NCI-H526 treated with DMSO at 0.1 percent for 48 hours (cell line): ENCODE data around the gene APP.

Experiments
- DNase-seq: peaks from one replicate; lab custom pipeline; 2025; lab: John Stamatoyannopoulos, UW

The APP gene

GRCh38 chr21:25903607-25904006, 267.0 kb downstream of the APP start:
- DNase-seq, result no peak

DNA sequence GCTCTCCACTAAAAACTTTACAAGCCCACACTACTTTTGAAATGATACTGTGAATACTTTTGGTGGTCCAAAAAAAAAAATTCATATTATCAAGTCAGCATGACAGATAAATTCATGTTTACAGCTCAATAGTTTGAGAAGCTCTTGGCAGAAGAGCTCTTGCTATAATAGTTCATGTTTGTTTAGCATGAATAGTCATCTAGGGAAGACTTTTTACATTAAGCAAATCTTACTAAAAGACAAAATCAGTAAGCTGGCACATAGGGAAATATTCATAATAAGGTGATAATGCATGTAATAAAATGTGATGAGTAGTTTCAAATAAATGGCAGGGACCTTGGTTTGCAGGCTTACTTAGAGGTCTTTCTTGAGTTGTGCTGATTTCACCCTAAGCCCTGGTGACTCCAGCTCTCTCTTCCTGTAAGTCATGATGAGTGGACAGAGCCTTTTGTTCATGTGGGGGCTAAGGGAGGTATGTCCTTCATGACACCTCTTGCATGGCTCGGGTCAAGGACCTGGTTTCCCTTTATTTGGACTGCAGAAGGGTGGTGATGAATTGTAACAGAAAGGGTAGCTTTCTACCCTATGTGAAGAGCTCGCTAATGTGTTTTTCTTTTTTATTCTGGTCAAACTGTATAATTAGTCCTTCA, 269.1 kb downstream of the APP start:
- DNase-seq, result no peak

DNA sequence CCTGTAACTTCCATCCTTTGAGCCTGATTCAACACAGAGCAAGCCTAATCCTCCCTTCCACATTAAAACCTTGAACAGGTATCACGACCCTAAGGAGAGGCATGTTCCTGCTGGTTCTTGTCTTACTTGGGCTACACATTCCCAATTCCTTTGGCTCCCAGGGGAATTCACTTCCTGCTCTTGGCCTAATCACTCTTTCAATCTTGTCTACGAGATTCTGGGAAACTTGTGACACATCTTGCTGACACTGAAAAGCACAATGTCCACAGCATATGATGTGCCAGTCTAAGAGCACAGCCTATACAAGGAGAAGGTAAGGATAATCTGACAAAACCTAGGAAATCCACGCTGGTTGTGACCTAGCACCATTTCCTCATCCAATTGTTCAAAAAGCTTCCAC, 271.9 kb downstream of the APP start:
- no peak for DNase-seq

- DNase-seq, result no peak
These were observed 273.2 kb downstream of the APP start for GRCh38 chr21:25897383-25897782.

DNA sequence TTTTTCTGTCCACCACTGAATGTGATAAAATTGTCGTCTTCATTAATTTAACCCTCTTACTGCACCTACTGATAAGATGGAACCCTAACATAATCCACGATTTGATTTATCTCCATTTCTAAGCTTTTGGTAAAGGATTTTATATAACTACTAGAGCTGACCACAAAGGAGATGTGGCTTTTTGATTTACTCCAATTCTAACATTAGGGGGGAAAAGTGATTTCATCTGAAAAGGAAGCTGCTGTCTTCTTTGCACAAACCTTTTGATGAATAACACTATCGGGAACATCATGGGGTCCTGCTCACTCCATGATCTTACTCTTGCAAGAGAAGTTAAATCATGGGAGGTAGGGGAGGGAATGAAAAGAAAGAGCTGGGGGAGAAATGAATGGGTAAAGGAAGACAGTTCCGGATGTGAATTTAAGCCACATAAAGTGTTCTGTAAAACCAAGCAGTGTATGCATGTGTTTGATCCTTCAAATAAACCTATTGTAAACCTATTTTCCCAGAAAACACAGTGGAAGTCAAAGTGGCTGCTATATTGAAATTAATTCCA, 274.0 kb downstream of the APP start:
- DNase-seq, result no peak

DNA sequence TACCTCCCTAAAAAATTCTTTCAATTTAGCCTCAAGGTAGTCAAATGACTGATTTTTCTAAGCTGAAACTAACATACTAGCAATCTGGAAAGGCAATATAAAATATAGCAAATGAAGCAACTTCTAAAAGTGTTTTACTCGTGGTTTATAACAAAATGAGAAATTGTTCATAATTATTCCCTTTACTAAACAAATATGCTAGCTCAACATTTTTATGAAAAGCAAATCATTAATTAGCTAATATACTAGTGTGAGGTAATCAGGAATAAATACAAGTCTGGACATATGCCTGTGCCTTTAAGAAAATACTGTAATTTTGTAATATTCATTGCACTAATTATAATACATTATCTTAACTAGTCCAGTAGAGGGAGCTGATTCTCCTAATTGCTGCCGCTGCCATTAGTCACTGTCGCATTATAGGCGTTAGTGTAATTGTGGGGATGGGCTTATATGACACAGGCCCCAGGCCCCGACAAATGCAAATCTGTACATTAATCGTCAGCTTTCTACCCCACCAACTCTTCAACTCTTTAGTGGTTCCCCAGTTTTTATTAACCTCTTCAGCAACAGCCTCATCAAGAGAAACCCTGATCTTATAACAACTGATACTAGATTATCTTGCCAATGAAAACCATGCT, 274.9 kb downstream of the APP start:
- DNase-seq, result peak; percentile 76

DNA sequence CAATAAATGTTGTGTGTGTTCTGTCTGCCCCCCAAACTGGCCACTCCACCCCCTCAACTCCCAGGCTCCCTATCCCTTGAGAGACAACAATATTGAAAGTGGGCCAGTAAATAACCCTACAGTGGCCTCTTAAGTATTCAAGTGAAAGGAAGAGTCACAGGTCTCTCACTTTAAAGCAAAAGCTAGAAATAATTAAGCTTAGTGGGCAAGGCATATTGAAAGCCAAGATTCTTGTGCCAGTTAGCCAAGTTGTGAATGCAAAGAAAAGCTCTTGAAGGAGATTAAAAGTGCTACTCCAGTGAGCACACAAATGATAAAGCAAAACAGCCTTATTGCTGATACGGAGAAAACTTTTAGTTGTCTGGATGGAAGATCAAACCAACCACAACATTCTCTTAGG, 277.4 kb downstream of the APP start:
- DNase-seq, result no peak

- no peak for DNase-seq
These were observed 279.0 kb downstream of the APP start for GRCh38 chr21:25891596-25891995.

DNA sequence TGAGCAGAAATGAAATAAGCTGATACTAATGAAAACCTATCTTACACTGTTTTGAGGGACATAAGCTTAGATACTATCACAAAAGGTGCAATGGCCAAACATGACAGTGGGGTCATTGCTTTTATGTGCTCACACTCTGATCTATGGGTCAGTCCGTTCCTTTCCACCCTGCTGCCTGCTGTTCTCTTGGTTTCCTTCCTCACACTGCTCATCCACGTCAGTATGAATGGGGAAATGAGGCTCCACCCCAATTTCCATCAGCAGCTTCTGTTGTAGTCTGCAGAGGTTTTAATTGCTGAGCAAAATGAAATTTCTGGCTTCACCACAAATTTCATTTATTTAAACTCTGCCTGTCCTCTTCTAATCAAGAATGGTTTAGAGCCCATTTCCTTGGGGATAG, 280.6 kb downstream of the APP start:
- DNase-seq, result no peak

GRCh38 chr21:25888711-25889110, 281.9 kb downstream of the APP start:
- DNase-seq, result no peak

GRCh38 chr21:25887646-25888306, 282.8 kb downstream of the APP start:
- peak; percentile 68 for DNase-seq

- DNase-seq, result peak; percentile 3
These were observed 283.4 kb downstream of the APP start for GRCh38 chr21:25887166-25887565.

DNA sequence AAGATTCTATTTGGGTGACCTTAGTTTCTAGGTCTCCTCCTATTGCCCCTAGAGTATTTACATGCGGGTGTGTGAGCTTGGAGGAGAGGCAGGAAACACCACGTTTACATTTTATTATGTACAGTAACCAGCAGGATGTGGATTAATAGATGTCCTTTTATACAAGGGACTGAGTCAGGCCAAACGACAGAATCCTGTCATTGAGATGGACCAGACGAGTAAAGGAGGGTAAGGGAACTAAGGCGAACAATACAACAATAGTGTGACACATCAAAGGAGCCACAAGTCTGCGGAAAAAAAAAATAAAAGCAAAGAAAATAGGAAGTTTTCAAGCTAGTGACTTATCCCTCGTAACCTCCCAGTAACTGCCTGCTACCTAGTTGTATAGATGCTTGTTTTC, 284.7 kb downstream of the APP start:
- no peak for DNase-seq

DNA sequence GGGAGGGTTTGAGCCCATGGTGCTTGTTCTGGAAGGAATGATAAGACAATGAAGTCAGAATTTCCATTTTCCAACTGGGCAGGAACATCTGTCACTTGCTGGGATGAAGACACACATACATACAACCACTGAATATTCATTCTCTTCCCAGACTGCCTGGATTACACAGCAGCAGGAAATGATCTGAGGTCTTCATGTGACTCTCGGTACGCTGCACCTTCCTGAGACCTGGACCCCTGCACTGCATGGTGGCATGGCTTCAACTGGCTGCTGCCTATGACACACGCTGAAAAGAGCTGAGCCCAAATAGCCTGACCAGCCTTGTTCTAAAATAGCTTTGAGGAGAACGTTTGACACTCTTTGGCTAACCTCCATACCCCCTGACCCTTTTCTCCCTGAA, 285.2 kb downstream of the APP start:
- DNase-seq, result no peak

GRCh38 chr21:25884311-25884710, 286.3 kb downstream of the APP start:
- no peak for DNase-seq

- peak; percentile 7 for DNase-seq
These were observed 288.8 kb downstream of the APP start for GRCh38 chr21:25881524-25882376.

GRCh38 chr21:25879203-25879602, 291.4 kb downstream of the APP start:
- DNase-seq, result no peak

DNA sequence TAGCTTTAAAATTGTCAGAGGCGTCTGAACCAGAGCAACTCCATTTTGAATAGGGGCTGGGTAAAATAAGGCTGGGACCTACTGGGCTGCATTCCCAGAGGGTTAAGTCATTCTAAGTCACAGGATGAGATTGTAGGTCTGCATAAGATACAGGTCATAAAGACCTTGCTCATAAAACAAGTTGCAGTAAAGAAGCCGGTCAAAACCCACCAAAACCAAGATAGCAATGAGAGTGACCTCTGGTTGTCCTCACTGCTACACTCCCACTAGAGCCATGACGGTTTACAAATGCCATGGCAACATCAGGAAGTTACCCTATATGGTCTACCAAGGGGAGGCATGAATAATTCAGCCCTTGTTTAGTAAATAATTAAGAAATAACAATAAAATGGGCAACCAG, 292.2 kb downstream of the APP start:
- no peak for DNase-seq

- DNase-seq, result no peak
These were observed 298.3 kb downstream of the APP start for GRCh38 chr21:25872271-25872670.

GRCh38 chr21:25871566-25871965, 299.0 kb downstream of the APP start:
- DNase-seq, result no peak

DNA sequence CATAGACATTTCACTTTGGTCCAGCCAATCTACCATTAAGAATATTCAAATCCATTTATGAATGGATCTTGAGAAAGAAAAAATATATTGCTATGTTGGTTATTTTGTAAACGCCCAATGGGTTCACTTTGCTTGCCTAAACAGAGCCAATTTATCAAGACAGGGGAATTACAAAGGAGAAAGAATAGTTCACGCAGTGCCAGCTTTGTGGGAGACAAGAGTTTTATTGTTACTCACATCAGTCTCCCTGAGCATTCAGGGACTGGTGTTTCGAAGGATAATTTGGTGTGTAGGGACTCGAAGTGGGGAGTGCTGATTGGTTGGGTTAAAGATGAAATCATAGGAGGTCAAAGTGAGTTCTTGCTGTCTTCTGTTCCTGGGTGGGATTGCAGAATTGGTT, 300.5 kb downstream of the APP start:
- no peak for DNase-seq

- DNase-seq, result no peak
These were observed 303.5 kb downstream of the APP start for GRCh38 chr21:25867061-25867460.
